ENCODE results near the gene NFIX. TPM values are rescaled to one million over a fixed set of nuclear protein-coding genes. Genes with fewer than 3 reads are reported as not detected.

The NFIX gene
- total RNA-seq, 2 experiments from 2014 or later: 6.3 to 8.7 TPM

GRCh38 chr19:12993562-12993961 is 1.7 kb upstream of the NFIX start:
- H3K27me3 Mint-ChIP-seq: no peaks in the 10 kb centered on the region
- H3K9me3 Mint-ChIP-seq: no peaks in the 10 kb centered on the region
- no peak overlapping the region for H3K27ac Mint-ChIP-seq
- peaks cover 7% of the 10 kb centered on the region for H3K4me1 Mint-ChIP-seq
- H3K36me3 Mint-ChIP-seq: no peaks in the 10 kb centered on the region
- DNase-seq: no peak
- H3K4me3 Mint-ChIP-seq: no peak overlapping the region

- no peaks in the 10 kb centered on the region for H3K36me3 Mint-ChIP-seq
- no peaks in the 10 kb centered on the region for H3K27me3 Mint-ChIP-seq
- H3K9me3 Mint-ChIP-seq: no peaks in the 10 kb centered on the region
- no peak overlapping the region for H3K27ac Mint-ChIP-seq
- peaks cover 7% of the 10 kb centered on the region for H3K4me1 Mint-ChIP-seq
- DNase-seq: no peak
- peak overlapping the region; percentile 75 for H3K4me3 Mint-ChIP-seq
Measured at GRCh38 chr19:12995596-12996405, 526 bp downstream of the NFIX start.

DNA sequence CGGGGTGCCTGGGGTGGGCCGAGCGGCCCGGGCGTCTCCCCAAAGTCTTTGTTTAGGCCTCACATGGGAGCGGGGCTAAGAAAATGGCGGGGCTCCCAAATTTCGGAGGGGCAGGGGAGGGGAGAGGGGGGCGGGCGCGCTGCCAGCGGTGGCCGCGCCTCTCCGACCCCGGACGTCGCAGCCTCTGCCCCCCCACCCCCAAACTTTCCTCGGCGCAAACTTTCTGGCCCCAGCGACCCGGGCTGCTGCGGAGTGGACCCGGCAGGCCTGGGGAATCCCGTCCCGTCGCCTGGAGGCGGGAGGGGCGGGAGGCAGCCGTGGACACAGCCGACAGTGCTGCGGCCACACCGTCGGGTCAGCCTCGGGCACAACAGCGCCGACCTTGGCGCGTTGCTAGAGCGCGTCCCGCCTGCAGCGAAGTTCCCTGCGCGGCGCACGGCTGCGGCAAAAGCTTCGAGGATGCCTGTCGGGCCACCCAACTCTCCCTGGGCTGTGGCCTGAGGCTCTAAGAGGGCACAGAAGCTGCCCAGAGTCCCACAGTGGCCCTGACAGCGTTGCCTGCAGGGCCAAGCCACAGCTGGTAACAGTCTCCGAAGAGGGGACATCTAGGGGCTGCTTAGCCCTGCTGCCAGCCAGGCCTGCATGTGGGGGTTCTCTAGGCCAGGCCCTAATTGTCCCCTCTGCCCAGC is 1.3 kb downstream of the NFIX start:
- Mint-ChIP-seq H3K4me1 (peaks cover 7% of the 10 kb centered on the region), H3K4me3 (peak overlapping the region; percentile 26), H3K27ac (no peak overlapping the region), H3K36me3 (no peaks in the 10 kb centered on the region), H3K9me3 (no peaks in the 10 kb centered on the region), H3K27me3 (no peaks in the 10 kb centered on the region)
- no peak for DNase-seq

- Mint-ChIP-seq H3K4me1 (peaks cover 7% of the 10 kb centered on the region), H3K27ac (no peak overlapping the region), H3K4me3 (peak overlapping the region; percentile 26), H3K36me3 (no peaks in the 10 kb centered on the region), H3K9me3 (no peaks in the 10 kb centered on the region), H3K27me3 (no peaks in the 10 kb centered on the region)
- DNase-seq: no peak
Measured at GRCh38 chr19:12997179-12997966, 2.1 kb downstream of the NFIX start.

- no peak for DNase-seq
- Mint-ChIP-seq H3K27me3 (no peaks in the 10 kb centered on the region), H3K9me3 (no peaks in the 10 kb centered on the region), H3K36me3 (no peaks in the 10 kb centered on the region), H3K27ac (no peak overlapping the region), H3K4me3 (no peak overlapping the region), H3K4me1 (peaks cover 7% of the 10 kb centered on the region)
Measured at GRCh38 chr19:12997967-12998940, 3.0 kb downstream of the NFIX start.

- no peaks in the 10 kb centered on the region for H3K27me3 Mint-ChIP-seq
- no peaks in the 10 kb centered on the region for H3K9me3 Mint-ChIP-seq
- no peak overlapping the region for H3K4me3 Mint-ChIP-seq
- no peak for DNase-seq
- H3K36me3 Mint-ChIP-seq: no peaks in the 10 kb centered on the region
- H3K4me1 Mint-ChIP-seq: peaks cover 2% of the 10 kb centered on the region
- H3K27ac Mint-ChIP-seq: no peak overlapping the region
Measured at GRCh38 chr19:13001166-13001501, 5.9 kb downstream of the NFIX start.

DNA sequence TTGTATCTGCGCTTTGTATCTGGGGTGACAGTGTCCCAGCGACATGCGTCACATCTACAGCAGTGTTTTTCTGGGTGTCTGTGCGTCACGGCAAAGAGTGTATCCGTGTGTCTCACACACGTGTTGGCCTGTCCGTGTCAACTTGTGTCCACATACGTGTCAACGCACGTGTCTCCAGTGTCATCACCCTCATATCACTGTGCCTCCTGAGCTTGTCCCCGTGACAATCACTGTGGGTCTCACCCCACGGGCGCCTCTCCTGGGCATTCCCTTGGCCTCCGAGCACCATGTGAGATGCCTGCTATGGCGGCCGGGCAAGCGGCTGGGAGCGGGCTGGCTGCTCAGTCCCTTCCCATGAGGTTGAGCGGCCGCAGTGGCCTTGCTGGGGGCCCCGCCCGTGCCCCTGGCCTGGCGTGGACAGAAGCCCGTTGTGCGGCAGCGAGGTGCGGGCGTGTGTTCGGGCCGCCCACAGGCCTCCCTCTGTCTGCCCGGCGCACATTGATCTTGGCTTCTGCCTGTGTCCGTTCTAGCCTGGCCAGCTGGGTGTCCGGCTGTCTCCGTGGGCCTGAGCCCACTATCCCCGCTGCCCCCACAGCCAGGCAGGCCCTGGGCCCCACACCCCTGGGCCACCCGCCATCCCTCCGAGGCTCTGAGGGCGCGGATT is 6.4 kb downstream of the NFIX start:
- Mint-ChIP-seq H3K4me3 (no peak overlapping the region), H3K36me3 (no peaks in the 10 kb centered on the region), H3K27me3 (no peaks in the 10 kb centered on the region), H3K9me3 (no peaks in the 10 kb centered on the region), H3K4me1 (peaks cover 2% of the 10 kb centered on the region), H3K27ac (no peak overlapping the region)
- DNase-seq: no peak

DNA sequence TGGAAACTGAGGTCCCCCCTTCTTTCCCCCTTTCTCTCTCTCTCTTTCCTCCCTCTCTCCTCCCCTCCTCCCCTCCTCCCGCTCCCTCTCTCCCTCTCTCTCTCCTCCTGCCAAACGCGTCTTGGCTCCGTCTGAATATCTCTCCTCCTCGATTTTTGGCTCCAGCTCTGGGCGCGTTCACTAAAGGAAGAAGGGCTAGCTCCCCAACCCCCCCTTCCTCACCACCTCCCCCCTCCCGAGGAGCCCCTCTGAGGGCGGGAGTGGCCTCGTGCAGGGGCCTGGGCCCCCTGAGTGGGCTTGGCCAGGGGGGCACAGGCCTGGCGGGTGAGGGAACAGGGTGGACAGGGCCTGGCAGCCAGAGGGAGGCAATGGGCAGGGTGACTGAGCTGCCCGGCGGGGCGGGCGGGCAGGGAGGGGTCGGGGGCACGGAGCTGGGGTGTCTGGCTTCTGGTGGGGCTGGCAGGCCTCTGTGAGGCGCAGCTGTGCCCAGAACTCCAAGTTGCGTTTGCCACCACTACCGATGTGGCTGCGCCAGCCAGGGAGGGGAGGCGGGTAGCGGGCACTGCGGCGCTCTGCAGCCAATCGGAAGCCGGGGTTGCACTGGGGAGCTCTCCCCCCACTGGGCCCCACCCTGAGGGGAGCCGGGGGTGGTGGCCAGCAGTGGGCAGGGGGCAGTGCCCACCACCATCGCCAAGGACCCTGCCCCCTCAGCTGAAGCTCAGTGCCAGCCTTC is 7.1 kb downstream of the NFIX start:
- Mint-ChIP-seq H3K27me3 (no peaks in the 10 kb centered on the region), H3K9me3 (no peaks in the 10 kb centered on the region), H3K4me1 (no peaks in the 10 kb centered on the region), H3K27ac (no peak overlapping the region), H3K36me3 (no peaks in the 10 kb centered on the region), H3K4me3 (no peak overlapping the region)
- no peak for DNase-seq

GRCh38 chr19:13003081-13003480 is 7.8 kb downstream of the NFIX start:
- no peaks in the 10 kb centered on the region for H3K4me1 Mint-ChIP-seq
- H3K27ac Mint-ChIP-seq: no peak overlapping the region
- no peaks in the 10 kb centered on the region for H3K9me3 Mint-ChIP-seq
- peaks cover 4% of the 10 kb centered on the region for H3K27me3 Mint-ChIP-seq
- no peak overlapping the region for H3K4me3 Mint-ChIP-seq
- no peaks in the 10 kb centered on the region for H3K36me3 Mint-ChIP-seq
- DNase-seq: no peak

DNA sequence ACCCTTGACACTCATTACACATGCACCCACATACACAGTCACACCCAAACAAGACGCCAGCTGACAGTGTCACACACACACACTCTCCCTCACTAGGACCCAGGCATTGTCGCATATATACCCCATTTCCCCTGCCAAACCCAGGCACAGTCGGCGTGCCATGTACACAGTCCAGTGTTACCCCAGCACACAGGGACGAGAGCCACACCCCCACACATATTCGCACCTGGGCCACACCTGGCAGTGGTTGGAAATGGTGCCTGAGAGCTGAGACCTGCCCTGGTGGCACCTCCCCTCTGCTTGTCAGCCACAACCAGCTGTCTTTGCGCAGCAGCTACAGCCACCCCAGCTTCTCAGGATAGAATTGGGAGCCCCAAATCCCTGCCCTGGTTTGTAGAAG is 9.0 kb downstream of the NFIX start:
- H3K27me3 Mint-ChIP-seq: peaks cover 10% of the 10 kb centered on the region
- no peaks in the 10 kb centered on the region for H3K36me3 Mint-ChIP-seq
- H3K9me3 Mint-ChIP-seq: no peaks in the 10 kb centered on the region
- no peak for DNase-seq
- H3K27ac Mint-ChIP-seq: no peak overlapping the region
- no peak overlapping the region for H3K4me3 Mint-ChIP-seq
- H3K4me1 Mint-ChIP-seq: no peaks in the 10 kb centered on the region

DNA sequence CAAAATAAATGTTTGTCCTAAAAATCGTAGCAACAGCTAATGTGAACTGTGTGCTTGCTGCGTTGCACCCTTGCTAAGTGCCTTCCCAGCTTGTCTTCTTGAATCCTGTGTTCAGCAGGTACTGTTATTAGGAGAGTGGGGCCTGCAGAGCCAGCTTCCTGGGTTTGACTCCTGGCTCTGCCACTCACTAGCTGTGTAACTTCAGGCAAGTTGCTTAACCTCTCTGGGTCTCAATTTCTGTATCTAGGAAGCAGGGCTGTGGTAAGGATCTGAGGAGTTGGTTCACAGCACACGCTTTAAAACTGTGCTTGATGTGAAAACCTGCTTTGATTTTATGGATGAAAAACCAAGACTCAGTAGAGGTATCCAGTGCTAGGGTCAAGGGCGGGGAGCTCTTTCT is 10.0 kb downstream of the NFIX start:
- Mint-ChIP-seq H3K27me3 (peaks cover 19% of the 10 kb centered on the region), H3K4me3 (no peak overlapping the region), H3K9me3 (no peaks in the 10 kb centered on the region), H3K27ac (no peak overlapping the region), H3K36me3 (no peaks in the 10 kb centered on the region), H3K4me1 (peaks cover under 1% of the 10 kb centered on the region)
- no peak for DNase-seq

DNA sequence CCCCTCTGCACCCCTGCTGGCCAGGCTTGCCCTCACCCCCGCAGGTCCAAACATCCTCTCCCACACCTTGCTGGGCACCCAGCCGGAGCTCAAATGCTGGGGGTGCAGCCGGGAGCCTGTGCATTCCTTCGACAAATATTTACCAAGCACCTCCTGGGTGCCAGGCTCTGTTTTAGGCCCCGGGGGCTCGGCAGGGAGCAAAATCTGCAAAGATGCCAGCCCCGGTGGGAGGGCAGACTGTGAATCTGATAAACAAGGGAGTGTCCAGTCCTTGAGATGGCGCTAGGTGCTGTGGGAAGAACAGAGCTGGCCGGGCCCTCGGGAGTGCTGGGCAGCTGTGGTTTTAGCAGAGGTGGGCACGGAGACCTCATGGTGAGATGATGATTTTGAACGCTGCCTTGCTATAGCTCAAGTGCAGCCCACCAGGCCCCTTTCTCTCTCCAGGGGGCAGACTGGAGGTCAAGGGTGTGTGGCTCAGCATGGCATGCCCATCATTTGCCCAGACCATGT is 10.6 kb downstream of the NFIX start:
- Mint-ChIP-seq H3K4me1 (peaks cover 4% of the 10 kb centered on the region), H3K27me3 (peaks cover 26% of the 10 kb centered on the region), H3K36me3 (no peaks in the 10 kb centered on the region), H3K27ac (no peak overlapping the region), H3K4me3 (no peak overlapping the region), H3K9me3 (no peaks in the 10 kb centered on the region)
- DNase-seq: no peak

DNA sequence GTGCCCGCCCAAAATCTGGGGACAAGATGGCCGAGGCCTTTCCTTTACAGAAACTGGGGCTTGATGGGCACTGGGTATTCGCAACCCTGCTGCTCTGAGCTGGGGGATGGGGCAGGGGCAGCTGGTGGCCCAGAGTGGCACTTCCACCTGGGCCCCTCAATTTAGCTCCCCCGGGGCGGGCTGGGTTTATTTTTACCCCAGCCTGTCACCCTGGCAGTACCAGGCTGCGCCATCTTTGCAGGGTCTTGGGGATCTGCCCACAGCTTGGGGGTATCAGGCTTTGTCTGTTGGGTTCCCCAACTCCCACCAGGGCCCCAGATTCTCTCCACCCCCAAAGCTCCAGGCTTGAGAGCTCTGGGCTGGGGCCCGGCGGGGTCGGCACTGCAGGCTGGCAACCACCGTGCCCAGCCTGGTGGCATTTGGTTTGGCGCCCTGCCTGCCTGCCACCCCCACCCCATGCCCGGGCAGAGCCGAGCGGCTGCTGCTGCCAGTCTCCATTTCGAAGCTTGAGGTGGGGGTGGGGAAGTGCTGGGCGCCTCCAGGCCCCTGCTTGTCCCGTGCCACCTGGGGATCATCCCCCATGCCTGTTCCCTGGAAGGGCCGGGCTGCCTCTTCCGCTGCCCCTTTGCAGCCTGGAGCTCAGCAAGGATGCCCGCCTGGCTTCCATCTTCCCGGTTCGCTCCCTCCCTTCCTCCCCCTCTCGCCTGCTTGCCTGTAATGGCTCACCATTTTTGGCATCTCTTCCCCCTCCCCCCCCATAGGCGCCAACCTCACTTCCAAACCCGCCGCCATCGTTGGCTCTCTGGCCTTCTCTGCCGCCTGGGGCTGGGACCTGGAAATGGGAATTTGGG is 11.4 kb downstream of the NFIX start:
- DNase-seq: no peak
- Mint-ChIP-seq H3K27me3 (peaks cover 33% of the 10 kb centered on the region), H3K9me3 (peaks cover under 1% of the 10 kb centered on the region), H3K36me3 (no peaks in the 10 kb centered on the region), H3K27ac (no peak overlapping the region), H3K4me3 (no peak overlapping the region), H3K4me1 (peaks cover 5% of the 10 kb centered on the region)

Data from activated naive CD8-positive, alpha-beta T cell treated with anti-CD3 and anti-CD28 coated beads for 36 hours (primary cell).